GM18861 (cell line): ENCODE data around the gene NACA.
"Not testable (repeated sequence)": the region's sequence is repeated elsewhere in the genome, so short reads cannot be mapped to it uniquely, and the experiment has no call there.

ENCODE experiments used
- ATAC-seq: cut with Tn5 transposase; IDR thresholded peaks from one replicate; pipeline ENCODE4 v1.9.1; 2021; ENCODE audit not compliant: unreplicated experiment

NACA gene

GRCh38 chr12:56725723-56726102 lies 614 bp upstream of the NACA start:
- ATAC-seq, result no peak

GRCh38 chr12:56724701-56724971 lies 463 bp downstream of the NACA start:
- no peak for ATAC-seq

GRCh38 chr12:56723889-56724700 lies 1.0 kb downstream of the NACA start:
- no peak for ATAC-seq

- no peak for ATAC-seq
Observed at GRCh38 chr12:56723352-56723751, 1.7 kb downstream of the NACA start.

GRCh38 chr12:56722832-56723231 lies 2.3 kb downstream of the NACA start:
- ATAC-seq, result no peak

- no peak for ATAC-seq
Observed at GRCh38 chr12:56721721-56722120, 3.4 kb downstream of the NACA start.

GRCh38 chr12:56721216-56721615 lies 3.9 kb downstream of the NACA start:
- ATAC-seq, result no peak

- no peak for ATAC-seq
Observed at GRCh38 chr12:56720731-56721151, 4.4 kb downstream of the NACA start.

GRCh38 chr12:56719056-56719455 lies 6.0 kb downstream of the NACA start:
- no peak for ATAC-seq

- ATAC-seq, result no peak
Observed at GRCh38 chr12:56718636-56719035, 6.5 kb downstream of the NACA start.

- no peak for ATAC-seq
Observed at GRCh38 chr12:56718149-56718548, 7.0 kb downstream of the NACA start.

GRCh38 chr12:56716933-56717880 lies 7.9 kb downstream of the NACA start:
- no peak for ATAC-seq

- no peak for ATAC-seq
Observed at GRCh38 chr12:56716458-56716857, 8.6 kb downstream of the NACA start.

GRCh38 chr12:56715798-56716197 lies 9.3 kb downstream of the NACA start:
- no peak for ATAC-seq

GRCh38 chr12:56714431-56714929 lies 10.6 kb downstream of the NACA start:
- ATAC-seq, result no peak

- ATAC-seq, result no peak
Observed at GRCh38 chr12:56713345-56713744, 11.8 kb downstream of the NACA start.

GRCh38 chr12:56709759-56710376 lies 15.2 kb downstream of the NACA start:
- no peak for ATAC-seq

- ATAC-seq, result not testable (repeated sequence)
Observed at GRCh38 chr12:56704522-56704921, 20.6 kb downstream of the NACA start.

- no peak for ATAC-seq
Observed at GRCh38 chr12:56699020-56699661, 26.0 kb downstream of the NACA start.

GRCh38 chr12:56695327-56696101 lies 29.6 kb downstream of the NACA start:
- ATAC-seq, result no peak
